HG03135 (cell line): ENCODE measurements around the gene NR3C2.
"Not testable (repeated sequence)": the region's sequence is repeated elsewhere in the genome, so short reads cannot be mapped to it uniquely, and the experiment has no call there.

Experiments used
- ATAC-seq: cut with Tn5 transposase; IDR thresholded peaks from one replicate; pipeline ENCODE4 v1.9.1; 2021; ENCODE audit warnings: mild to moderate bottlenecking, moderate library complexity; ENCODE audit not compliant: unreplicated experiment

Gene NR3C2

GRCh38 chr4:148089624-148090023 is 352.6 kb downstream of the NR3C2 start:
- ATAC-seq: no peak

- ATAC-seq: not testable (repeated sequence)
Observed at GRCh38 chr4:148083073-148083472, 359.1 kb downstream of the NR3C2 start.

GRCh38 chr4:148081745-148082144 is 360.5 kb downstream of the NR3C2 start:
- ATAC-seq: no peak

GRCh38 chr4:148081267-148081666 is 360.9 kb downstream of the NR3C2 start:
- ATAC-seq: no peak

GRCh38 chr4:148079961-148080360 is 362.3 kb downstream of the NR3C2 start:
- no peak for ATAC-seq

- no peak for ATAC-seq
Observed at GRCh38 chr4:148078061-148078460, 364.2 kb downstream of the NR3C2 start.

GRCh38 chr4:148077581-148077980 is 364.6 kb downstream of the NR3C2 start:
- no peak for ATAC-seq

- ATAC-seq: no peak
Observed at GRCh38 chr4:148076964-148077363, 365.2 kb downstream of the NR3C2 start.

- no peak for ATAC-seq
Observed at GRCh38 chr4:148075438-148075837, 366.8 kb downstream of the NR3C2 start.

- no peak for ATAC-seq
Observed at GRCh38 chr4:148074462-148074861, 367.8 kb downstream of the NR3C2 start.

- no peak for ATAC-seq
Observed at GRCh38 chr4:148073349-148073748, 368.9 kb downstream of the NR3C2 start.

- no peak for ATAC-seq
Observed at GRCh38 chr4:148072789-148073188, 369.4 kb downstream of the NR3C2 start.

- ATAC-seq: no peak
Observed at GRCh38 chr4:148071009-148071408, 371.2 kb downstream of the NR3C2 start.

GRCh38 chr4:148069895-148070178 is 372.4 kb downstream of the NR3C2 start:
- no peak for ATAC-seq

GRCh38 chr4:148069086-148069894 is 372.9 kb downstream of the NR3C2 start:
- no peak for ATAC-seq

- no peak for ATAC-seq
Observed at GRCh38 chr4:148068065-148068911, 373.9 kb downstream of the NR3C2 start.

GRCh38 chr4:148067301-148067916 is 374.8 kb downstream of the NR3C2 start:
- ATAC-seq: no peak

GRCh38 chr4:148065075-148065474 is 377.1 kb downstream of the NR3C2 start:
- ATAC-seq: no peak

- no peak for ATAC-seq
Observed at GRCh38 chr4:148064451-148064850, 377.8 kb downstream of the NR3C2 start.

- no peak for ATAC-seq
Observed at GRCh38 chr4:148062301-148062950, 379.8 kb downstream of the NR3C2 start.

- no peak for ATAC-seq
Observed at GRCh38 chr4:148061795-148062194, 380.4 kb downstream of the NR3C2 start.
